Measurements from ENCODE around the gene CCDC192. TPM values are rescaled to one million over a fixed set of nuclear protein-coding genes. Genes with fewer than 3 reads are reported as not detected.

CCDC192 gene
- total RNA-seq, 1 donor from 2014 or later: not detected

GRCh38 chr5:127957183-127957582, 254.0 kb downstream of the CCDC192 start:
- DNase-seq (ENCODE audit: low spot score): peak; percentile 47

- no peak for DNase-seq (ENCODE audit: low spot score)
Measured at GRCh38 chr5:127957701-127958239, 254.6 kb downstream of the CCDC192 start.

GRCh38 chr5:127958421-127959011, 255.3 kb downstream of the CCDC192 start:
- DNase-seq (ENCODE audit: low spot score): no peak

GRCh38 chr5:127959152-127959764, 256.1 kb downstream of the CCDC192 start:
- DNase-seq (ENCODE audit: low spot score): peak; percentile 79

- DNase-seq (ENCODE audit: low spot score): no peak
Measured at GRCh38 chr5:127960270-127960691, 257.1 kb downstream of the CCDC192 start.

- no peak for DNase-seq (ENCODE audit: low spot score)
Measured at GRCh38 chr5:127961006-127961762, 258.0 kb downstream of the CCDC192 start.

GRCh38 chr5:127961763-127962145, 258.6 kb downstream of the CCDC192 start:
- no peak for DNase-seq (ENCODE audit: low spot score)

GRCh38 chr5:127962491-127962890, 259.3 kb downstream of the CCDC192 start:
- DNase-seq (ENCODE audit: low spot score): no peak

GRCh38 chr5:127963233-127963632, 260.0 kb downstream of the CCDC192 start:
- DNase-seq (ENCODE audit: low spot score): no peak

- DNase-seq (ENCODE audit: low spot score): no peak
Measured at GRCh38 chr5:127963931-127964330, 260.7 kb downstream of the CCDC192 start.

GRCh38 chr5:127967323-127967982, 264.3 kb downstream of the CCDC192 start:
- no peak for DNase-seq (ENCODE audit: low spot score)

GRCh38 chr5:127967983-127968592, 264.9 kb downstream of the CCDC192 start:
- no peak for DNase-seq (ENCODE audit: low spot score)

- no peak for DNase-seq (ENCODE audit: low spot score)
Measured at GRCh38 chr5:127969002-127969401, 265.8 kb downstream of the CCDC192 start.

- no peak for DNase-seq (ENCODE audit: low spot score)
Measured at GRCh38 chr5:127969651-127970050, 266.5 kb downstream of the CCDC192 start.

GRCh38 chr5:127970081-127970480, 266.9 kb downstream of the CCDC192 start:
- DNase-seq (ENCODE audit: low spot score): no peak

GRCh38 chr5:127970854-127971425, 267.7 kb downstream of the CCDC192 start:
- DNase-seq (ENCODE audit: low spot score): no peak

- DNase-seq (ENCODE audit: low spot score): no peak
Measured at GRCh38 chr5:127975961-127976360, 272.8 kb downstream of the CCDC192 start.

GRCh38 chr5:127976525-127976924, 273.3 kb downstream of the CCDC192 start:
- DNase-seq (ENCODE audit: low spot score): no peak

GRCh38 chr5:127976991-127977717, 274.0 kb downstream of the CCDC192 start:
- no peak for DNase-seq (ENCODE audit: low spot score)

- no peak for DNase-seq (ENCODE audit: low spot score)
Measured at GRCh38 chr5:127978738-127979300, 275.6 kb downstream of the CCDC192 start.
